Measurements from ENCODE around the gene DHRS12.

DNA sequence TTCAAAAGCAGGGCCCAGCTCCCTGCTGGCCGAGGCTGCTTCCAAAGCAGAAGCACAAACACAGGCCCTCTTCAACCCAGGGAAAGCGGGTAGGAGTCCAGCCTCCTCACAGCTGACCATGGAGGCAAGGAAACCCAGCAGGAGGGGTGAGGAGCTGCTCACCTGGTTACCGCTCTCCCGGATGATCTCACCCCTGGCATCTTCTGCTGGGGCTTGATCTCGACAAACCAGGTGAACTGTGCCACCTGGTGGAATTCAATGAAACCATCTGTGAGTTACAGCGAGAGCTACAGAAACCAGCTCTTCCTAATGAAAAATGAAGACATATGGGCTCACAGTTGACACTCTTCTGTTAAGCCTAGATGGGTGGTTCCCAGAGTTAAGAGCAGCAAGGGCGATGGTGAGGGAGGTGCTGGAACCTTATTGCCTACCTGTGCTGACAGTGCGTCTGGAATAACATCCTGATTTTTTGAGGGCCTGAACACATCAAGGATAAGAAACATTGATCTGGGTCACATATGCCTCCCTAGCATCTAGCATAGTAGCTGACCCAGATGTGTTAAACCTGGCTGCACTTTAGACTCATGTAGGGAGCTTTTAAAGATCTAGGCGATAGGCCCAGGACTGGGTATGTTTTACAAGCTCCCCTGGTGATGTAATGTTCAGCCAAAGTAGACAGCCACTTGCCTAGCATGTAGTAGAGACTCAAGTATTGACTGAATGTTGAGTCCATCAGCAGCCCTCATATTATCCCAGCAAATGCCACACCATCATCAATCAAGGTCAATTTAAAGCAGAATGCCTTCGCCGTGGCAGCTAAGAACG is 6.1 kb downstream of the DHRS12 start:
- TF ChIP-seq POLR2AphosphoS5 (IDR thresholded peaks at IDR 0.05; ENCODE audit: borderline replicate concordance, low read depth, low read length) (no peak), EZH2 (IDR thresholded peaks at IDR 0.05) (no peak), FOXP2 (optimal IDR thresholded peaks at IDR 0.05; ENCODE audit: control extremely low read depth, extremely low read length, insufficient read depth) (no peak)

Data from SK-N-MC (cell line).